ENCODE data around the gene GAS1.

The GAS1 gene

DNA sequence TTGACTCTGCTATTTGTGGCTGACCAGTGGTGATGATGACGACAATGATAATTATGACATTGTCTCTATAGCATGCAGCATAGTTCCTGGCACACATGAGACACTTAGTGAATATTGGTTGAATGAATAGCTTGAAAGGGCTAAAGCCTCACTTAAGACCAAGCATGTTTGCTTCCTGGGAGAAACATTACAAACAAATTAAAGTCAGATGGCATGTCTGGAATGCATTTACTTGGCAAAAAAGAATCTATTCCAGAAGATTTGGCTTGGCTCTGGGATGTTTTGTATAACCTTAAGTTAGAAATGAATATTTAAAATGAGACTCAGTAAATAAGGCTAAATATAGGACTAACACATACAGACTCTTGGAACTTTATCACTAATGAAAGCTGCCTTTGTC lies 21.6 kb downstream of the GAS1 start:
- DNase-seq (ENCODE audit: low read depth, low spot score), result no peak

DNA sequence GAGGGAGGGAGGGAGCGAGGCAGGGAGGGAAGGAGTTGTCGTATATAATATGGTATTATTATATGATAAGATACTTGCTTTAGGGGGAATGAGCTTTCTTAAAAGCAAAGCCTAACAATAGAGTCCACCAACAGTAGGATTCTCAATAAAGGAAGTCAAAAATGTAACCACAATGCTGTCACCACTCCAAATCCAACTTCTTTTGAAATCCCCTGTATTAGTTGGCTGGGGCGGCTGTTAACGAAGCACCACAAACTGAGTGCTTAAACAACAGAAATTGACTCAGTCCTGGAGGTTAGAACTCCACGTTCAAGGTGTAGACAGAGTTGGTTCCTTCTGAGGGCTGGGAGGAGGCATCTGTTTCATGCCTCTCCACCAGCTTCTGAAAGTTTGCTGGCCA lies 23.1 kb downstream of the GAS1 start:
- no peak for DNase-seq (ENCODE audit: low read depth, low spot score)

DNA sequence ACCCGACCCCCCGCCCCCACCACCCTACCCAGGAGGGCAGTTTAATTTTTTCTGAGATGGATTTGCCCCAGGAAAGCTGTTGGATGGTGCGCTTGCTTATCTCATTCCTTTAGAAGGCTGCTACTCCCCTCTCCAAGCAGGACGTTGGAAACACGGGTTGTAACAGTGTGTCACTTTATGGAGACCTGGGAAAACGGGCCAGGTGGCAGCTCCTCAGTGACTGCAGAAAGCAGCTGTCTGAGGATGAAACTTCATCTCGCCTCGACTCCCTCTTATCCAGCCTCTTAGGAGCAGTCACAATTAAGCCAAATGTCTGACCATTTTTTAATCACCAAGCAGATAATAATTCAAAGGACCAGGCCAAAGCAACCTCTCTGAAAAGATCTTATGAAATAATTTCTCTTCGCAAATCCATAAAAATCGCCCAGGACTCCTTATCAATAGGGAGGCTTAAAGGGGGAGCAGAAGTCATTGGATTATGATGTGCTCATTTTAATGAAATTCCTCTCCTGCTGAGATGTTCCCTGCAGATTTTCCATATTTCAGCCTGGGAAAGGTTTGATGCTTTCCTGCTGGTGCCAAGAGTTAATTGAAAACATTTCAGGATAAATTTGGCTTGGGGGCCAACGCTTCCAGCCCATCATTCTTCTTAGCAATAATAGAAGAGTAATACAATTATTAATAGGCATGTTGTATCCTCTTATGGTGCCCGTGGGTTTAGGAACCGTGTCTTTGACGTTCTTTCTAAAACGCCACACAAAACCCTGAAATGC lies 26.0 kb downstream of the GAS1 start:
- DNase-seq (ENCODE audit: low read depth, low spot score), result no peak

DNA sequence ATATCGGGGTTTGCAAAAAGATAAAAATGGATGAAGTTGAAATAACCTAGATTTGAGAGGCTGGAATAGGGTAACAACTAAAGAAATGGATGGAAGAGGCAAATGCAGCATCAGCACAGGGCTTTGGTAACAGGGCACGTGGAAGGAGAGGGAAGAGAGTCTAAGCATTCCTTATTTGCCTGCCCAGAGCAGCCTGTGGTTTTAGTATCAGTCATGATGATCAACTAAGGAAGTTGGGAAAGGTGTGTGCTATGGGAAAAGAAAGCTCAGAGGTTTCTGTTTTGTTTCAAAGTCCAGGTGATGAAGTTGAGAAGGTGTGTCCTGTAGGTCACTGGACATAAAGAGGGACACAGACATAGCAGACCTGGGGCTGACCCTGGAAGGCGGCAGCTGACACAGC lies 28.8 kb downstream of the GAS1 start:
- no peak for DNase-seq (ENCODE audit: low read depth, low spot score)

DNA sequence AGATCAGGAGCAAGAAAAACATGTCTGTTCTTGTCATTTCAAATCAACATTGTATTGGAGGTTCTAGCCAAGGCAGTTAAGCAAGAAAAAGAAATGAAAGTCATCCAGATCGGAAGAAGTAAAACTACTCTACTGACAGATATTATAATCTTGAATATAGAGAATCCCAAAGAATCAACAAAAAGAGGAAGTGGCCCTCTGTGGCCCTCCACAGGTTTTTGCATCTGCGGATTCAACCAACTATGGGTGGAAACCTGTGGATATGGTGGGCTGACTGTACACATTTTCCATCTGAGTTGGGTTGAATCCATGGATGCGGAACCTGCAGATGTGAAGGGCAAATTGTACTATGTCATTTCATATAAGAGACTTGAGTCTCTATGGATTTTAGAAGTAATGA lies 35.1 kb downstream of the GAS1 start:
- no peak for DNase-seq (ENCODE audit: low read depth, low spot score)

DNA sequence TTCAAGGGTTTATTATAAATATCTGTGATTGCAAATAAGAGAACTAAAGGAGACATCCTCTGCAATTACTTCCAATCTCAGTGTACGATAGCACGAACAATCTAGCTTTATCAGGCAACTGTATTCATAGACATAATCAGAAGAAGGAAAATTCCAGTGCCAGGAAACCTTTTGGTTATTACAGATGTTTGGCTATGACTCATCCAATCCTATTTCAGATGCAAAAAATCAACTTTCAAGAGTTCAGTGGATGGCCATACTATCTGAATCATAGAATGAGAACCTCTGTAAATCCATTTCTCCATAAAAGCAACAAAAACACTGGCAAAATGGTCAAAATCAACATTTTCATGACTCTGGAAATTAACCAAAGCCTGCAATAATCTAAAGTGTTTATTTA lies 37.9 kb downstream of the GAS1 start:
- DNase-seq (ENCODE audit: low read depth, low spot score), result peak; percentile 35

DNA sequence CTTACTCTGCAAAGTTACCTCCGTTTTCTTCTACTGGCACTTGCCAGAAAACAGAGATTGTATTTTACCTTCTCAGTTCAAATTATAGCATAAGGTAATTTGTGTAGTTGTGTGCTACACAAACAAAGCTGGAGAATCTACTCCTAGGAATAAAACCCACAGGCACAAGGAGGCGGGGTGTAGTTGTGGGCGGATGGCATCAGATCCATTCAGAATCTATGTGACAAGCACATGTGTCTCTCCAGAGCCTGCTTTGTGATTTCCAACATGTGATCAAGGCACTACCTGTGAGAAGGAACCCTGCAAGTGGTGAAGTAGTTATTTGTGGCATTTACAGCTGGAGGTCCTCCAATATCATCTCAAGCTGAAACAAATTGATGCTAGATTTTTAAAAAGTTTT lies 39.0 kb downstream of the GAS1 start:
- no peak for DNase-seq (ENCODE audit: low read depth, low spot score)

DNA sequence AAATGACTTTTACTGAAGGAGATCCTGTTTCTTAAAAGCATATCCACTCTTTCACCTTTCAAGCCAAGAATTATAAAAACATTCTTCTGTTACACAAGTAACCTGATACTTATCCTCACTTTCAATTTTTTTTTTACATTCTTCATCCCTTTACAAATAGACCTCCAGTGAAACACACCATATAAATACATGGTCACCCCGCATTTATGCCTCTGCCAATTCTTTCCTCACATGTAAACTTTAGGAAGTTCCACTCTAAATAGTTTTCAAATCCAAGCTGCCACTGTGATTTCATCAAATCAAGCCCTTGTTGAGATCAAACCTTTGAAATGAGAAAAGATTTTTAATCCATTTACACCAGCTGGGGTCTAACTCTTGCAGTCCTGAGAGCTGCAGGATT lies 40.0 kb downstream of the GAS1 start:
- no peak for DNase-seq (ENCODE audit: low read depth, low spot score)

DNA sequence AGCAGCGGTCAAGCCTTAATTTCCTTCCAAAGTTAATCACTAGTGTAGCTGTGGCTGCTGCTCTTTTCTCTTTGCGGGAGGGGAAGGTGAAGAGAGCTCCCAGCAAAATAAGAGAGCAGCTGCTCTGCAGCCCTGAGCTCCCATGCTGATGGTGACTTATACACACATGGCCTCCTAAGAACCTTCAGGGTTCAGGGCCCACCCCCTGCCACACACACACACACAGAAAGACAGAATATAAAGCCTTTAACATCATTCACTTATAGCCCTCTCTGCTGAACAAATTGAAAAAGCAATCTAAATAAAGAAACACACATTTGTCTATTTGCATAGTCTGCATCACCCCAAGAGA lies 43.6 kb downstream of the GAS1 start:
- DNase-seq (ENCODE audit: low read depth, low spot score), result no peak

DNA sequence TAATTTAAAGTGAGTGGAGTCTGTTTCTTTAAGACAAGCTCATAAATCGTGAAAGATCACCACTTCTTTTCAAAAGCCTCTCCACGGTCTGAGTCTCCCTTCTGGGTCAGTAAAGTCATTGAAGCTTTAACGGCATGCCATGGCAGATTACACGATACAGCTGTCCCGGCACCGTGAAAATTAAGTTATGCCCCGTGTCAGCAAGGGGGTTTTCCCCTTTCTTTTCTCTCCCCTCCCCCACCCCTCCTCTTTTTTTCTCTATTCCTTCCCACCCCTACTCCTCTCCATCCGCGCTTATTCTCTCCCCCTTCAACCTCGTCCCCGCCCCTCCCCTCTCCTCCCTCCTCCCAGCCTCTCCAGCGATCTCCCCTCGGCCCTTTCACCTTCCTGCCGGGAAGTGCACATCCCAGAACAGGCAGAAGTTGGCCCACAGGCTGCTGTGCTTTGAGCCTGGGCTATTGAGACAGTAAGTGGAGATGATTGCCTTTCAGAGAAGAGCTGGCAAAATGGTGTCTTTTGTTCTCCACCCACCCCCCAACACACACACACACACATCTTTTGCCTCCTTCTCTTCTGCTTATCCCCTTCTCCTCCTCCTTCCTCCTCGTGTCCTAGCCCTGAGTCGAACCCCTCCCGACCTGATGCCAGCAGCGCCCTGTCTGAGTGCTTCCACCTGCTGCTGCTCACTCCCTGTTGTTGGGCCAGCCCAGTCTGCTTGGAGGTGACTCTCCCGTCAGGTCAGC lies 44.1 kb downstream of the GAS1 start:
- DNase-seq (ENCODE audit: low read depth, low spot score), result no peak

DNA sequence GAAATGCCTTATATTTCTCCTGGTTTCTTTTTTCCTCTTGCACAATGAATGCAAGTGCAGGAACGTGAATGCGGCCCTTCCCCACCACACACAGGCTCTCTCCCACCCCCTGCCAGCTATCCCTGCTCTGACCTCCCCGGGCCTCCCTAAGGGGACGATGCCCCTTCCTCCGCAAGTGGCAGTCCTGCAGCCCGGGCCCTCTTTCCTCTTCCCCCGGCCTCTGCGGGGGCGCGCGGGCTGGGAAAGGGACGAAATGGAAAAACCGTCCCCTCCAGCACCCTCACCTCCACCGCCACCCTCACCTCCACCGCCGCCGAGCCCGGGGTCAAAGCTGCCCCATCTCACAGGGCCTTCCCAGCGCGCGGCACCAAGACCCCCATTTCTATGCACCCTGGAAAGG lies 44.7 kb downstream of the GAS1 start:
- DNase-seq (ENCODE audit: low read depth, low spot score), result no peak

DNA sequence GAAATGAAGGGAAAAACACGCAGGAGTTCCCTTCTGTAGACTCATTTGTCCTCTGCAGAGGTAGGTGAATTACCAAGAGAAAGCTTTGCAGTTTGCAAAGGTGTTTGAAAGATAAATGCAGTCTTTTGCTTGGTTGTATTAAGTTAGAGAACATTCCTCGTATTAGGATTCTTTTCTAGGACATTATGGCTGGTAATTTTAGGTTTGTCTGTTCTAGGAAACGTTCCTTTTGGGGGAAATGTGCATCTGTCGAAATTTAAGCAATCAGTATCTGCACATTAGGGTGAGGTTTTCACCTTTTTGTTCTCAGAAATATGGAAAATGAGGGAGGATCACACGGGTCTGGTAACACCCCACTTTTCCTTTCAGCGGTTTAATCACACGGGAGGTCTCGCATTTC lies 45.1 kb downstream of the GAS1 start:
- no peak for DNase-seq (ENCODE audit: low read depth, low spot score)

DNA sequence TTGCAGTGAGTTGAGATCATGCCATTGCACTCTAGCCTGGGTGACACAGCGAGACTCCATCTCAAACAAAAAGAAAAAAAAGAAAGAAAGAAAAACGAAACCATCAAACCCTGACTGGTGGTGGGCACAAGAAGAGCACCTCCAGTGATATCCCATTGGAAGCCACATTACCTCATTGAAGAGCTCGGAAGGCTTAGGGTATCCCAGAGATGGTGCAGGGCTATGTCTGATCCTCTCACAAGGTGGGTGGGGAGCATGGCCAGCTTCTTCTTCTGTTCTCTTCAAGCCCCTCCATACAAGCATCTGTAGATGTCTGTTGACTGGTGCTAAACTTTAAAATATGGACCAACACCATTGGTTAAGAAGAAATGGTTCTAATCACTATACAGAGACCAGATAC lies 45.8 kb downstream of the GAS1 start:
- DNase-seq (ENCODE audit: low read depth, low spot score), result no peak

Measured in smooth muscle cell of the brain vasculature (primary cell).